Neural cell (in vitro differentiated cells): ENCODE data around the gene ATAD3C. TPM values are rescaled to one million over a fixed set of nuclear protein-coding genes. Genes with fewer than 3 reads are reported as not detected.

Source experiments
- H2AFZ ChIP-seq: fragments of 200-600, 300-800 bp; sonication (generic), shearing (Covaris generic); 2 replicates; pipeline ENCODE4 v1.6.0; 2014; ENCODE audit warnings: low read depth, mild to moderate bottlenecking, antibody characterized with exemption, low read length, moderate library complexity
- H3F3A ChIP-seq: fragments of 200-600 bp; shearing (Covaris generic); 2 replicates; pipeline ENCODE4 v1.6.1; 2016; ENCODE audit warnings: mild to moderate bottlenecking, moderate library complexity, mixed read lengths, antibody characterized with exemption, low read length; ENCODE audit not compliant: insufficient read depth, poor library complexity, severe bottlenecking
- H3K27ac ChIP-seq: fragments of 200-600, 300-800 bp; sonication (generic), shearing (Covaris generic); 2 replicates; pipeline ENCODE4 v1.5.1; 2014; ENCODE audit warnings: mild to moderate bottlenecking, low read length, moderate library complexity
- H3K27me3 ChIP-seq: fragments of 300-800, 200-600 bp; sonication (generic), shearing (Covaris generic); 2 replicates; pipeline ENCODE4 v1.6.0; 2014; ENCODE audit warnings: mild to moderate bottlenecking, low read depth, low read length, moderate library complexity; ENCODE audit not compliant: insufficient read depth
- H3K36me3 ChIP-seq: fragments of 300-800, 200-600 bp; sonication (generic), shearing (Covaris generic); 2 replicates; pipeline ENCODE4 v1.5.1; 2014; ENCODE audit warnings: mild to moderate bottlenecking, antibody characterized with exemption, low read length, moderate library complexity; ENCODE audit not compliant: insufficient read depth
- H3K4me2 ChIP-seq: fragments of 300-800, 200-600 bp; sonication (generic), shearing (Covaris generic); 2 replicates; pipeline ENCODE4 v1.6.0; 2014; ENCODE audit warnings: mild to moderate bottlenecking, low read length
- H3K4me3 ChIP-seq: fragments of 300-800, 200-600 bp; sonication (generic), shearing (Covaris generic); 2 replicates; pipeline ENCODE4 v1.5.1; 2014; ENCODE audit warnings: mild to moderate bottlenecking, low read length, moderate library complexity
- H3K79me2 ChIP-seq: fragments of 200-600 bp; shearing (Covaris generic); replicated peaks from 2 replicates; pipeline ENCODE4 v1.6.0; 2014; ENCODE audit warnings: mild to moderate bottlenecking, low read length, moderate library complexity; ENCODE audit not compliant: insufficient read depth
- H3K9ac ChIP-seq: fragments of 300-800, 200-600 bp; sonication (generic), shearing (Covaris generic); 2 replicates; pipeline ENCODE4 v1.6.1; 2016; ENCODE audit warnings: mild to moderate bottlenecking, low read length, mixed read lengths
- H3K9me2 ChIP-seq: fragments of 200-600 bp; shearing (Covaris generic); 2 replicates; pipeline ENCODE4 v1.6.1; 2016; ENCODE audit warnings: mild to moderate bottlenecking, low read length, mixed read lengths; ENCODE audit not compliant: insufficient read depth
- H3K9me3 ChIP-seq: fragments of 200-600, 300-800 bp; sonication (generic), shearing (Covaris generic); 2 replicates; pipeline ENCODE4 v1.6.1; 2016; ENCODE audit warnings: mild to moderate bottlenecking, mixed run types, low read length, moderate library complexity, mixed read lengths
- H4K20me1 ChIP-seq: fragments of 200-600 bp; shearing (Covaris generic); 2 replicates; pipeline ENCODE4 v1.6.1; 2016; ENCODE audit warnings: mild to moderate bottlenecking, mixed run types; ENCODE audit not compliant: insufficient read depth
- CTCF ChIP-seq: fragments of 450-650 bp; IDR thresholded peaks from 2 replicates; pipeline ENCODE4 v1.5.1; 2014; ENCODE audit warnings: antibody characterized with exemption, mild to moderate bottlenecking, moderate library complexity; ENCODE audit not compliant: poor library complexity, severe bottlenecking
- EP300 ChIP-seq: fragments of 450-650 bp; conservative IDR thresholded peaks from 2 replicates; pipeline ENCODE4 v1.6.1; 2014; ENCODE audit warnings: antibody characterized with exemption, mild to moderate bottlenecking, moderate library complexity; ENCODE audit not compliant: poor library complexity, severe bottlenecking
- EZH2 ChIP-seq: fragments of 200-600, 300-800 bp; shearing (Covaris generic), sonication (generic); IDR thresholded peaks from 2 replicates; pipeline ENCODE4 v1.6.1; 2014; ENCODE audit warnings: antibody characterized with exemption, low read length, borderline replicate concordance, mild to moderate bottlenecking; ENCODE audit not compliant: insufficient read depth, poor library complexity, severe bottlenecking
- POLR2AphosphoS5 ChIP-seq: IDR thresholded peaks from 2 replicates; pipeline ENCODE4 v1.6.1; 2012
- RAD21 ChIP-seq: fragments of 450-650 bp; conservative IDR thresholded peaks from 2 replicates; pipeline ENCODE4 v1.6.1; 2014; ENCODE audit warnings: antibody characterized with exemption, mild to moderate bottlenecking, moderate library complexity
- REST ChIP-seq: IDR thresholded peaks from 2 replicates; pipeline ENCODE4 v1.6.1; 2012; ENCODE audit warnings: borderline replicate concordance
- TAF1 ChIP-seq: IDR thresholded peaks from 2 replicates; pipeline ENCODE4 v1.6.1; 2012; ENCODE audit warnings: low read depth
- polyA plus RNA-seq: library from polyadenylated mRNA; depleted of rRNA; stranded (reverse); fragments of >200 nt; gene quantifications from 2 replicates; pipeline ENCODE4 v1.2.3, GENCODE V29; 2014

Gene ATAD3C
- polyA plus RNA-seq, 1 donor from 2014 or later, result not detected

GRCh38 chr1:1434131-1434823 is 15.2 kb upstream of the ATAD3C start:
- Histone ChIP-seq H3K9ac (no peak overlapping the region), H3F3A (no peaks in the 10 kb centered on the region), H3K79me2 (no peaks in the 10 kb centered on the region), H3K27ac (no peak overlapping the region), H3K36me3 (no peaks in the 10 kb centered on the region), H3K4me3 (no peak overlapping the region), H3K9me2 (no peaks in the 10 kb centered on the region), H2AFZ (no peak overlapping the region), H3K4me2 (no peak overlapping the region), H4K20me1 (no peaks in the 10 kb centered on the region), H3K9me3 (no peaks in the 10 kb centered on the region), H3K27me3 (peaks cover 12% of the 10 kb centered on the region)
- TF ChIP-seq EZH2 (no peak), REST (no peak), TAF1 (no peak), CTCF (no peak)

- TF ChIP-seq RAD21 (no peak), POLR2AphosphoS5 (no peak), CTCF (no peak), EP300 (no peak)
- Histone ChIP-seq H3K36me3 (no peaks in the 10 kb centered on the region), H2AFZ (no peak overlapping the region), H3K4me2 (no peak overlapping the region), H3K9ac (no peak overlapping the region), H3K27ac (no peak overlapping the region), H3F3A (no peaks in the 10 kb centered on the region), H4K20me1 (no peaks in the 10 kb centered on the region), H3K79me2 (no peaks in the 10 kb centered on the region), H3K9me2 (no peaks in the 10 kb centered on the region), H3K9me3 (no peaks in the 10 kb centered on the region), H3K27me3 (peaks cover 12% of the 10 kb centered on the region), H3K4me3 (no peak overlapping the region)
These were observed 14.7 kb upstream of the ATAD3C start for GRCh38 chr1:1434824-1435105.
